KOPT-K1 (cell line): Measurements from ENCODE around the gene HDDC2.

ENCODE experiments used
- H3K27ac ChIP-seq: fragments of 200-600 bp; sonication (generic); 2 replicates; pipeline ENCODE4 v1.5.1; 2016; ENCODE audit warnings: antibody characterized with exemption, mild to moderate bottlenecking, low read depth, low read length; ENCODE audit not compliant: poor library complexity, severe bottlenecking
- H3K36me3 ChIP-seq: fragments of 200-600 bp; sonication (generic); 2 replicates; pipeline ENCODE4 v1.5.1; 2017; ENCODE audit warnings: antibody characterized with exemption, mild to moderate bottlenecking, low read length, moderate library complexity; ENCODE audit not compliant: insufficient read depth
- H3K9me3 ChIP-seq: fragments of 200-600 bp; sonication (generic); 2 replicates; pipeline ENCODE4 v1.5.1; 2017; ENCODE audit warnings: antibody characterized with exemption, low read length, mild to moderate bottlenecking; ENCODE audit not compliant: insufficient read depth, poor library complexity, severe bottlenecking

The HDDC2 gene

GRCh38 chr6:125269328-125269985, 32.3 kb downstream of the HDDC2 start:
- H3K27ac ChIP-seq: no peak overlapping the region
- H3K36me3 ChIP-seq: peaks cover 36% of the 10 kb centered on the region
- H3K9me3 ChIP-seq: no peaks in the 10 kb centered on the region

GRCh38 chr6:125268765-125269164, 33.0 kb downstream of the HDDC2 start:
- Histone ChIP-seq H3K9me3 (no peaks in the 10 kb centered on the region), H3K27ac (no peak overlapping the region), H3K36me3 (peaks cover 30% of the 10 kb centered on the region)

GRCh38 chr6:125267806-125268523, 33.8 kb downstream of the HDDC2 start:
- H3K27ac ChIP-seq: no peak overlapping the region
- no peaks in the 10 kb centered on the region for H3K9me3 ChIP-seq

GRCh38 chr6:125264476-125264875, 37.3 kb downstream of the HDDC2 start:
- no peaks in the 10 kb centered on the region for H3K9me3 ChIP-seq
- H3K36me3 ChIP-seq: no peaks in the 10 kb centered on the region
- no peak overlapping the region for H3K27ac ChIP-seq

More at GRCh38 chr6:125267806-125268523, 33.8 kb downstream of the HDDC2 start:
- peaks cover 22% of the 10 kb centered on the region; the same call in 1 of the 2 replicates for H3K36me3 ChIP-seq

- Histone ChIP-seq H3K36me3 (no peaks in the 10 kb centered on the region), H3K9me3 (no peaks in the 10 kb centered on the region), H3K27ac (no peak overlapping the region)
Observed at GRCh38 chr6:125262016-125263013, 39.5 kb downstream of the HDDC2 start.

- Histone ChIP-seq H3K36me3 (no peaks in the 10 kb centered on the region), H3K9me3 (no peaks in the 10 kb centered on the region), H3K27ac (no peak overlapping the region)
Observed at GRCh38 chr6:125259354-125259736, 42.4 kb downstream of the HDDC2 start.

GRCh38 chr6:125258651-125259353, 43.0 kb downstream of the HDDC2 start:
- Histone ChIP-seq H3K36me3 (no peaks in the 10 kb centered on the region), H3K9me3 (no peaks in the 10 kb centered on the region), H3K27ac (no peak overlapping the region)

GRCh38 chr6:125257351-125257750, 44.4 kb downstream of the HDDC2 start:
- no peaks in the 10 kb centered on the region for H3K9me3 ChIP-seq
- H3K36me3 ChIP-seq: no peaks in the 10 kb centered on the region
- no peak overlapping the region for H3K27ac ChIP-seq

GRCh38 chr6:125255201-125255600, 46.6 kb downstream of the HDDC2 start:
- Histone ChIP-seq H3K27ac (no peak overlapping the region), H3K36me3 (no peaks in the 10 kb centered on the region), H3K9me3 (no peaks in the 10 kb centered on the region)

- no peaks in the 10 kb centered on the region for H3K36me3 ChIP-seq
- H3K9me3 ChIP-seq: no peaks in the 10 kb centered on the region
- H3K27ac ChIP-seq: no peak overlapping the region
Observed at GRCh38 chr6:125254321-125254720, 47.4 kb downstream of the HDDC2 start.

GRCh38 chr6:125253881-125254280, 47.9 kb downstream of the HDDC2 start:
- Histone ChIP-seq H3K27ac (no peak overlapping the region), H3K36me3 (no peaks in the 10 kb centered on the region), H3K9me3 (no peaks in the 10 kb centered on the region)

- Histone ChIP-seq H3K36me3 (no peaks in the 10 kb centered on the region), H3K27ac (no peak overlapping the region), H3K9me3 (no peaks in the 10 kb centered on the region)
Observed at GRCh38 chr6:125252891-125253290, 48.9 kb downstream of the HDDC2 start.

GRCh38 chr6:125251516-125252220, 50.1 kb downstream of the HDDC2 start:
- Histone ChIP-seq H3K27ac (no peak overlapping the region), H3K36me3 (no peaks in the 10 kb centered on the region), H3K9me3 (no peaks in the 10 kb centered on the region)

GRCh38 chr6:125250511-125250910, 51.3 kb downstream of the HDDC2 start:
- no peak overlapping the region for H3K27ac ChIP-seq
- no peaks in the 10 kb centered on the region for H3K36me3 ChIP-seq
- H3K9me3 ChIP-seq: no peaks in the 10 kb centered on the region
